ENCODE measurements around the gene TNFSF11.

The TNFSF11 gene

GRCh38 chr13:42607546-42607945 lies 33.6 kb downstream of the TNFSF11 start:
- no peak for DNase-seq (ENCODE audit: extremely low read depth in 1 of 2, low read depth in 1 of 2)

- DNase-seq (ENCODE audit: extremely low read depth in 1 of 2, low read depth in 1 of 2), result no peak
Measured at GRCh38 chr13:42610649-42611048, 36.7 kb downstream of the TNFSF11 start.

- no peak for DNase-seq (ENCODE audit: extremely low read depth in 1 of 2, low read depth in 1 of 2)
Measured at GRCh38 chr13:42611086-42611779, 37.3 kb downstream of the TNFSF11 start.

GRCh38 chr13:42612021-42612765 lies 38.2 kb downstream of the TNFSF11 start:
- no peak for DNase-seq (ENCODE audit: extremely low read depth in 1 of 2, low read depth in 1 of 2)

GRCh38 chr13:42614436-42615035 lies 40.6 kb downstream of the TNFSF11 start:
- DNase-seq (ENCODE audit: extremely low read depth in 1 of 2, low read depth in 1 of 2), result no peak

DNA sequence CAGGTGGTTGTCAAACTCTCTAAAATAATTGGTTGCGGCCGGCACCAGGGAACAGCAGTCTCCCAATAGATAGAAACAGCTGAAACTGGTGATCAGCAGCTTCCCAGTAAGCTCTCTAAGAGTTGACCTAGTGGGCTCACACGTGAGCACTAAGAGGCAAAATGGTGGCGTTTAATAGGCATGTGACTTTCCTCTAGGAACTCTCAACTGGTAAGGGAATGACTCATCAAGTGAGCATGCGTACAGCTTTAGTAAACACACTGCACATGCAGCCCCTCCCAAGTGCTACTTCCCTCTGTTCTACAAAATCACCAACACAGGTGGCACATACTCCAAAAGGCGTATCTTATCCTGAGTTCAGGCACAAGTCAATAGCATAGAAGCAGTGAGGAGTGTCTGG lies 41.7 kb downstream of the TNFSF11 start:
- DNase-seq (ENCODE audit: extremely low read depth in 1 of 2, low read depth in 1 of 2), result no peak

DNA sequence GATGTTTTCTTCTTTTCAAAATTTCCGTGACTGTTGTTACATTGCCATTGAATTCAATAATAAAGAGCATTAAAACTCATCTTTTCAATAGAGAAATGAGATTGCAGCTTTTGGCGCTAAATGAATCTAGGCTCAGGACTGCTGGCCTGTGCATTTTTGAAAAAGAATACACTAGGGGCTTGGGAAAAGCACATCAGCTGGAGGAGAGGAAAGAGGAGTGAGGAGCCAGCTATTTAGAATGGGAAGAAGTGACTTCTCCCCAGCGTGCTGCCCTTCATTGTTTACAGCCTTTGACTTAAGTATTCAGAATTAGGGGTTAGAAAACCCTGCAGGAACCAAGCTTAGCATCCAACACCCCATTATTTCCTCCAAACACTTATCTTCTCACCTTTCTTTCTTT lies 43.3 kb downstream of the TNFSF11 start:
- no peak for DNase-seq (ENCODE audit: extremely low read depth in 1 of 2, low read depth in 1 of 2)

GRCh38 chr13:42623916-42624315 lies 50.0 kb downstream of the TNFSF11 start:
- no peak for DNase-seq (ENCODE audit: extremely low read depth in 1 of 2, low read depth in 1 of 2)

- no peak for DNase-seq (ENCODE audit: extremely low read depth in 1 of 2, low read depth in 1 of 2)
Measured at GRCh38 chr13:42625611-42626010, 51.7 kb downstream of the TNFSF11 start.

- DNase-seq (ENCODE audit: extremely low read depth in 1 of 2, low read depth in 1 of 2), result no peak
Measured at GRCh38 chr13:42626176-42626860, 52.4 kb downstream of the TNFSF11 start.

DNA sequence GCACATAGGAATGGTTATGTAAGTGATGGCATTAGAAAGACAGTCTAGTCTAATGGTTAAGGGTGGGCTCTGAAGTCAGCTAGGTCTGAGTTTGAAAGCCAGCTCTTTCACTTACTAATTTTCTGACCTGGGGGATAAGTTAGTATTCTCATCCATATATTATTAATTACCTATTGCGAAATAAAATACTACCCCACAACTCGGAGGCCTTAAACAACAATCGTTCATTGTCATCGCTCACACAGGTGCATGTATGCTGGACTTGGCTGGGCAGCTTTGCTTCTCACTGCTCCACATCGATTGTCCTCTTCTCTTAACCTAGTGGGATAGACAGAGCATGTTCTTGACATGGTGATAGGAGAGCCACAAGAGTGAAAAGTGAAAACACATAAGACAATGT lies 54.7 kb downstream of the TNFSF11 start:
- no peak for DNase-seq (ENCODE audit: extremely low read depth in 1 of 2, low read depth in 1 of 2)

DNA sequence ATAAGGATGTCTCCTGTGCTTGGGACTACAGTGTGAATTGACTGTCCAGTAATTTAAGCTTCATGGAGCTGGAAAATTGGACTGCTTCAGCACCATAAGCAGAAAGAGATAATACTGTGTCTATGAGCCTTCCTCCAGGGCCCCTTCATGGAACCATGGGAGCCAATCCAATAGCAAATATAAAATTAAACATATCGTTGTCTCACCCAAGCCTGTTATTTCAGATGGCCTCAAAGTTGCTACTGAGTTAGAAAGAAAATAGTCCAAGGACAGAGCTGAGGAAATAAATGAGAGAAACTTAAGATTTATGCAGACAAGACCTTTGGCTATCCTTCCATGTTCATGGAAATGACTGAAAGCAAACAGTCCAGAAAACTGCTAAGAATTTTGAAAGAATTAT lies 57.2 kb downstream of the TNFSF11 start:
- DNase-seq (ENCODE audit: extremely low read depth in 1 of 2, low read depth in 1 of 2), result no peak

DNA sequence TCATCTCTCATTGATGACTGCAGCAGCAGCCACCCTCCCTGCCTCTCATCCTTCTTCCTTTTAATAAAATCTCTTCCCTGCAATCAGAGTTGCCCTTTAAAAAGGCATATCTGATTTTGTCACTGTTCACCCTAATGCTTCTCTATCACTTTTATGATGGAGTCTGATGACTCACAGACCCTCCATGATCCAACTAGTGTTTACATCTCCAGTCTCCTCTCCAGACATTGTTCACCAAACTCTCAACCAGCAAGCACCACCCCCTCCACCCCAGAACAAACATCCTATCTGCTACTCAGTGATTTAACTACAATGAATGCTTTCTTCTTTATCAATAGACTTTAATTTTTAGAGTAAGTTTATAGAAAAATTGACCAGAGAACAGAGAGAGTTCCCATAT lies 59.5 kb downstream of the TNFSF11 start:
- no peak for DNase-seq (ENCODE audit: extremely low read depth in 1 of 2, low read depth in 1 of 2)

- no peak for DNase-seq (ENCODE audit: extremely low read depth in 1 of 2, low read depth in 1 of 2)
Measured at GRCh38 chr13:42638101-42638500, 64.1 kb downstream of the TNFSF11 start.

DNA sequence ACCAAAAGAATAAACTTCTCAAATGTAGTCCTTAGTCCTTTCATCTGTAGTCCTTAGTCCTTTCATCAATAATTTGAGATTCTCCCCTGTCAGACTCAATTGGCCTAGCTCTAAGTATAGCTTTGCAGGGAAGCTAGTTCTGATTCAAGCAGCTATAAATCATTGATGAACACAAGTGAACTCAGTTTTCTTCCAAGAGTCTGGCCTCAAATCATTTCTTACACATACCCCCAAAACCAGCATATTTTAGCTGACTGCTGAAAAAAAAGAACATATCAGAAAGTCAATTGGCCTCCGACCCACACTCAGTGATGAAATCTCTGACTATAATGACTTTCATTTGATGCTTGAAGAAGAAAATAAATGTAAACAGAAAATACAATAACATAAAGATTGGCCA lies 64.9 kb downstream of the TNFSF11 start:
- DNase-seq (ENCODE audit: extremely low read depth in 1 of 2, low read depth in 1 of 2), result no peak

GRCh38 chr13:42643076-42643475 lies 69.1 kb downstream of the TNFSF11 start:
- no peak for DNase-seq (ENCODE audit: extremely low read depth in 1 of 2, low read depth in 1 of 2)

DNA sequence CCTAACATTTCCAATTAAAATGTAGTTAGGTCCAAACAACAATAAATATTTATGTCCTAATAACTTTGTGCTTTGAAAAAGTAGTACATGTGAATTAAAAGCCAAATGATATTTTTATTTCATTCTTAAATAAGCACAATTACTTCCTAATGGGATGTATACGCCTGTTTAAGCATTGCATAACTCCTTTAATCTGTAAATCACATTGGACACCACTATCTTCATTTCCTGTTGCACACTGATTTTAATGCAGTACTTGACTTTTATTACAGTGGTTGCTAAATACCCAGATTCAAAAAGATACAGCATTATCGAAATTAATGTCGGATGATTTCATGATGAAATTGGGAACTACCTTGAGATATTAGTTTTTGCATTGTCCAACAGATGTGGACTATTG lies 70.9 kb downstream of the TNFSF11 start:
- DNase-seq (ENCODE audit: extremely low read depth in 1 of 2, low read depth in 1 of 2), result no peak

- DNase-seq (ENCODE audit: extremely low read depth in 1 of 2, low read depth in 1 of 2), result no peak
Measured at GRCh38 chr13:42645717-42646116, 71.8 kb downstream of the TNFSF11 start.

DNA sequence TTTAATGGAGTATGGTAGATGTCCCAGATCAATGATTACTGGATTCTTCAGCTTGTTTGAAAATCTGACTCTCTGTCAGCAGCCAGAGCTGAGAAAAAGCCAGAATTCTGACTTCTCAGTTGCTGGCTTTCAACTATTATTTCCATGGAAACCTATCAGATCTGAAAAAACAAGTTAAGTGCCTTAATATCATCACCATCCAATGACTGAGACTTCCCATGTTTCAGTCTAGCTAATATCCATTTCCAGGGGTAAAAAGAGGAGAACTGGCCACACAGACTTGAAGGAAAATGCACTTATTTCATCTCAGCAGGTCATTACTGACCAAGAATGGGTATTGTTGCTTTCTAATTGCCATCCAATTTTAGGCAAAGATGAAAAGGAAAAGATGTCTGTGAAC lies 75.2 kb downstream of the TNFSF11 start:
- DNase-seq (ENCODE audit: extremely low read depth in 1 of 2, low read depth in 1 of 2), result no peak

DNA sequence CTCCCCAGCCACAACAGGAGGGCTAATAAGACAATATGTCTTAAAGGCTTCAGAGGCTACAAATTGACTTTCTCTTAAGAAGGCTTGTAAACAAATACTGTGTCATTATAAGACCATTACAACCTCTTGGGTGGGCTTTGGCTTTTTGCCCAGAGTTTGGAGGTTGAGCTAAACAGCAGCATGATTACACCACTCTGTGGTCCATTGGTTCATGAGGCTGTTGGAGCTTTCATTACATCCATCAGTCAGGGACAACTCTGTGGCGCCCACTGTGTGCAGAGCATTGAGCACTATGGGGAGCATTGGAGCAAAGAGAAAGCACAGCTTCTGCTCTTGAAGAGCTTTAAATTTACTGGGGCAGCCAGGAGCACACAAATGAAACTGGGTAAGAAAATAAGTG lies 75.9 kb downstream of the TNFSF11 start:
- DNase-seq (ENCODE audit: extremely low read depth in 1 of 2, low read depth in 1 of 2), result no peak

DNA sequence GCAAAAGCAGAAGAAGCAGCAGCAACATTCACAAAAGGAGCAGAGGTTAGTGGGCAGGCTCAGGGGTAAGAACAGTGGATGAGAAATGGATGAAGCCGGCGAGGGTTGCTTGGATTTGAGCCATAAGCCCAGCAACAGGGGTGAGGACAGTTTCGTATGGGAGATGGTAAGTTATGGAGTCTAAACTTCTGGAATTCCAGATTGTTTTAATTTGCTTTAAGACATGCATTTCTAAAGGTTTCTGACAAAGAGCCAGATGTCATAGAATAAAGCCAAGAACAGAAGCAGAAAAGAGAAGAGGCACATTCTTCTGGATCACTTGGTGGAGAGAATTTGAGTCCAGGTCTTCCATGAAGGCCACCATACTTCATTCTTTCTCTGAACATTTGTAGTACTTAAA lies 76.6 kb downstream of the TNFSF11 start:
- DNase-seq (ENCODE audit: extremely low read depth in 1 of 2, low read depth in 1 of 2), result no peak
